Stimulated activated CD8-positive, alpha-beta memory T cell treated with anti-CD3 and anti-CD28 coated beads, Interleukin-4, amount 100 ng/mL, for 24 hours (primary cell): Measurements from ENCODE around the gene CSHL1.
A peak's percentile ranks its signal among the peaks of the same experiment; 100 is the strongest.
"Not testable (repeated sequence)": the region's sequence is repeated elsewhere in the genome, so short reads cannot be mapped to it uniquely, and the experiment has no call there.

ENCODE experiments used
- DNase-seq: peaks from one replicate; pipeline ENCODE4 v3.0.0-alpha.2; 2020; ENCODE audit warnings: low read depth

Gene CSHL1

DNA sequence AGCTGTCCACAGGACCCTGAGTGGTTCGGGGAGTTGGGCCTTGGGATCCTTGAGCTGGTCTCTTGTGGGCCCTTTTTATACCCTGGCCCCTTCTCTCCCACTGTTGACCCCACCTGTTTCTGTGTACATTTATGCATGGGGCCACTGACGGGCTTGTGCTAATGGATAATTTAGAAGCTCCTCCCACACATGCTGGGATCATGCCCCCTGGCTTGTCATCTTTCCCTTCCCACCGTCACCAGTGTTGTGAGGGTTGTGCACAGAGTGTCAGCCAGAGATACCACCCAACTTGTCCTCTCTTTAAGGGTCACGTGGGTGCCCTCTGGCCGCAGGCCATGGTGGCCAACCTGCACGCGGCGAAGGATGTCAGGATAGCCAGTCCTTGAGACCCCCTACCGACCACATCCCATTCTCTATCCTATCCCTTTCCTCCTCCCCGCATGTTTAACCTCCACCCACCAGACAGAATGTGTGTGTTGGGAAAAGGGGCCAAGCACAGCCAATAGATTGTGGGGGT lies 7.8 kb upstream of the CSHL1 start, which contains the start of gene GH1:
GH1 (minus strand) TSS at position 51 of the 517 bp plus-strand sequence. CDS start 63 bp downstream, outside the sequence.
- not testable (repeated sequence) for DNase-seq

DNA sequence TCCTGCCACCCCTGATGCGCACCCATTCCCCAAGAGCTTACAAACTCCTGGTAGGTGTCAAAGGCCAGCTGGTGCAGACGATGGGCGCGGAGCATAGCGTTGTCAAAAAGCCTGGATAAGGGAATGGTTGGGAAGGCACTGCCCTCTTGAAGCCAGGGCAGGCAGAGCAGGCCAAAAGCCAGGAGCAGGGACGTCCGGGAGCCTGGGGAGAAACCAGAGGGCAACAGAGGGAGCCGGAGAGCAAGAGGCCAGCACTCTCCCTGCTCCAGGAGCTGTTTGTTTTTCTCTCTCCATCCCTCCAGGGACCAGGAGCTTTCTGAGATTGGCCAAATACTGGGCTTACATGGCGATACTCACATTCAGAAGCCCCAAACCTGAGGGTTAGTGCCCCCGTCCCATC lies 7.2 kb upstream of the CSHL1 start:
- no peak for DNase-seq

DNA sequence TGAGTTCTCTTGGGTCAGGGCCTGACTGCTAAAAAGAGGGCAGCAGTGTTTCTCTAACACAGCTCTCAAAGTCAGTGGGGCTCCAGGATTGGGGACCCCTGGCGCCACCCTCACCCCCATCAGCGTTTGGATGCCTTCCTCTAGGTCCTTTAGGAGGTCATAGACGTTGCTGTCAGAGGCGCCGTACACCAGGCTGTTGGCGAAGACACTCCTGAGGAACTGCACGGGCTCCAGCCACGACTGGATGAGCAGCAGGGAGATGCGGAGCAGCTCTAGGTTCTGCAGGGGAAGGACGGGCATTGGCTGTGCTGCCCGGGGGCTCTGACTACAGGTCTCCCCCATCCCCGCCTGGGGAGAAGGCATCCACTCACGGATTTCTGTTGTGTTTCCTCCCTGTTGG lies 6.6 kb upstream of the CSHL1 start:
- no peak for DNase-seq

DNA sequence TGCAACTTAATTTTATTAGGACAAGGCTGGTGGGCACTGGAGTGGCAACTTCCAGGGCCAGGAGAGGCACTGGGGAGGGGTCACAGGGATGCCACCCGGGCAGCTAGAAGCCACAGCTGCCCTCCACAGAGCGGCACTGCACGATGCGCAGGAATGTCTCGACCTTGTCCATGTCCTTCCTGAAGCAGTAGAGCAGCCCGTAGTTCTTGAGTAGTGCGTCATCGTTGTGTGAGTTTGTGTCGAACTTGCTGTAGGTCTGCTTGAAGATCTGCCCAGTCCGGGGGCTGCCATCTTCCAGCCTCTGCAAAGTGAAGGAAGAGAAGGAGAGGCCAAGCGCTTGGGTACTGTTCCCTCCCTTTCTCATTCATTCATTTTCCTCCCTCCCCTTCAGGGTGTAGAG lies 6.1 kb upstream of the CSHL1 start:
- not testable (repeated sequence) for DNase-seq

DNA sequence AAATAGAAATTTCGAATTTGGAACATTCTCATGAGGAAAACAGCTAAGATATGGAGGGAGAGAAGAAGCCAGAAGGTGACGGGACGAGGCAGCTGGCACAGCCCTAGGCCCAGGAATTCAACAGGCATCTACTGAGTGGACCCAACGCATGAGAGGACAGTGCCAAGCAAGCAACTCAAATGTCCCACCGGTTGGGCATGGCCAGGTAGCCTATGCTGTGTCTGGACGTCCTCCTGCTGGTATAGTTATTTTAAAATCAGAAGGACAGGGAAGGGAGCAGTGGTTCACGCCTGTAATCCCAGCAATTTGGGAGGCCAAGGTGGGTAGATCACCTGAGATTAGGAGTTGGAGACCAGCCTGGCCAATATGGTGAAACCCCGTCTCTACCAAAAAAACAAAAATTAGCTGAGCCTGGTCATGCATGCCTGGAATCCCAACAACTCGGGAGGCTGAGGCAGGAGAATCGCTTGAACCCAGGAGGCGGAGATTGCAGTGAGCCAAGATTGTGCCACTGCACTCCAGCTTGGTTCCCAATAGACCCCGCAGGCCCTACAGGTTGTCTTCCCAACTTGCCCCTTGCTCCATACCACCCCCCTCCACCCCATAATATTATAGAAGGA lies 5.6 kb upstream of the CSHL1 start:
- DNase-seq: no peak

DNA sequence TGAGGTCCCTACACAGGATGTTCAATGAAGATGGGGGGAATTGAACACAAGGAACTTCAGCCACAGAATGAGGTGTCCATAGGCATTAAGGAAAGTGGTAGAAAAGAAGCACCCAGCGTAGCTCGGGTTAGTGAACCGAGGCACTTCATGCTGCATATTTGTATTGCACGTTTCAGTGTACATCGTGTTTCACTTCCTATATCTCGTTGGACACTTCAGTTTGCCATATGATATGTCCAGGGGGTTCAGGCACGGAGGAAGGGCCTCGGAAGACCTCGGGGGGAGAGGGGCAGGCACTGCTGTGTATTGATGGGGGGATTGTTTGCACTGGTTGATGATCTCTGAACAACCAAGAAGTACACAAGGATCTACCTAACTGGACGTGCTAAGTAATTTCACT lies 4.7 kb upstream of the CSHL1 start:
- not testable (repeated sequence) for DNase-seq

DNA sequence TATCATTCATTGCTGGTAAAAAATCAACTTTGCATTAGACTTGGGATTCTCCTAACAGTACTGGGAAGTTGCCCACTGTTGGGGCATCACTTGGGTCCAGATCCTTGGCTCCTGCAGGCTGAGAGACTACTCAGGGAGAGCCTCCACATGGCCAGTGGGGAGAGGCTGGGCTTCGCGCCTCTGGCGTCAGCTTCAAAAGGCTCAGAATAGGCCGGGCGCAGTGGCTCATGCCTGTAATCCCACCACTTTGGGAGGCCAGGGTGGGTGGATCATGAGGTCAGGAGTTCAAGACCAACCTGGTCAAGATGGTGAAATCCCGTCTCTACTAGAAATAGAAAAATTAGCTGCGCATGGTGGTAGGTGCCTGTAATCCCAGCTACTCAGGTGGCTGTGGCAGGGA lies 3.4 kb upstream of the CSHL1 start:
- no peak for DNase-seq

DNA sequence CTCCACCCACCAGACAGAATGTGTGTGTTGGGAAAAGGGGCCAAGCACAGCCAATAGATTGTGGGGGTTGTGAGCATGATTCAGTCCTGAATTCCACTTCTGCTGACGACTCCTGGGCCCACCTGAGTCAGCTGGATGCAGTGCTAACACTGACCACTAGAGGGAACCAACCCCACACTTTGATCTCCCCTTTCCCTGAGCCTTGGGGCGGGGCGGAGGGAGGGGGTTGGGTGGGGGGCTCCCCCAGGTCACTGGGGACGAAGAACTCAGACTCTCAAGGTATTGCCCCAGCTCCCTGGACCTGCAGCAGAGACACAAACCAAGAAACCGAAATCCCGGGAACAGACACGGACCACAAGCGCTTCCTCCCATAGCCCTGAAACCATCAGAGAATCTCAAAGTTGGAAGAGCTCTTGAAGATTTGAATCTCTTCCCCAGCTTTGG lies 621 bp upstream of the CSHL1 start:
- peak; percentile 49 for DNase-seq

DNA sequence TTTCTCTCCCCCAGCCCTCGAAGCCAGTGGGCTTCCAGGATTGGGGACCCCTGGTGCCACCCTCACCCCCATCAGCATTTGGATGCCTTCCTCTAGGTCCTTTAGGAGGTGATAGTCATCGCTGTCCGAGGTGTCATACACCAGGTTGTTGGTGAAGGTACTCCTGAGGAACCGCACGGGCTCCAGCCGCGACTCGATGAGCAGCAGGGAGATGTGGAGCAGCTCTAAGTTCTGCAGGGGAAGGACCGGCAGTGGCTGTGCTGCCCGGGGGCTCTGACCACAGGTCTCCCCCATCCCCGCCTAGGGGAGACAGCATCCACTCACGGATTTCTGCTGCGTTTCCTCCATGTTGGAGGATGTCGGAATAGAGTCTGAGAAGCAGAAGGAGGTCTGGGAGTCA lies 962 bp downstream of the CSHL1 start:
- DNase-seq: no peak

DNA sequence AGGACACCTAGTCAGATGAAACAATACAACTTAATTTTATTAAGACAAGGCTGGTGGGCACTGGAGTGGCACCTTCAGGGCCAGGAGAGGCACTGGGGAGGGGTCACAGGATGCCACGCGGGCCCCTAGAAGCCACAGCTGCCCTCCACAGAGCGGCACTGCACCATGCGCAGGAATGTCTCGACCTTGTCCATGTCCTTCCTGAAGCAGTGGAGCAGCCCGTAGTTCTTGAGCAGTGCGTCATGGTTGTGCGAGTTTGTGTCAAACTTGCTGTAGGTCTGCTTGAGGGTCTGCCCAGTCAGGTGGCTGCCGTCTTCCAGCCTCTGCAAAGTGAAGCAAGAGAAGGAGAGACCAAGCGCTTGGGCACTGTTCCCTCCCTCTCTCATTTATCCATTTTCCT lies 1.5 kb downstream of the CSHL1 start:
- not testable (repeated sequence) for DNase-seq

DNA sequence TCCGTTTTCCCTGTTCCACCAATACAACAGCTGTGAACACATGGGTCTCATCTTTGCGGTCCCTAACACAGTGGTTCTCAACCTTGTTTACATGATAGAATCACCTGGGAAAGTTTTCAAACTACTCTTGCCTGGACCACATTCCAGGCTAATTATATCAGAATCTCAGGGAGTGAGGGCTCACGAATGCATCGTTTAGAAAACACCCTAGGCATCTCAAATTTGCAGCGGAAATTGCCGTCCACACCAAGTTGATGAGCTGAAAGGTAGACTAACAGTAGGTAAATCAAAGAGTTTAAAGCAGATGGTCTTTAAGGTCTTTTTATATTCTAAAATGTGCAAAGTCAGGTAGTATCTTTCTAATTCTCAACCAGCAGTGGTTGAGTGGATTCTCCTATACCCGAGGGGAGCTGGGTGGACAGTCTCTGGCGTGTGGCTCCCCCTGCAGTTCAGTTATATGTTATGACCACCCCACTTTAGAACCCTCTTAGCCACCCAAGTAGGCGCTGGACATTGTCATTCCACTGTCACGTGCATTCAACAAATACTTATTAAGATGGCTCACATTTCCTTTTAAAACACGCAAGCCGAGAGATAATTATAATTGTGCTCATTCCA lies 3.8 kb downstream of the CSHL1 start:
- DNase-seq: not testable (repeated sequence)

DNA sequence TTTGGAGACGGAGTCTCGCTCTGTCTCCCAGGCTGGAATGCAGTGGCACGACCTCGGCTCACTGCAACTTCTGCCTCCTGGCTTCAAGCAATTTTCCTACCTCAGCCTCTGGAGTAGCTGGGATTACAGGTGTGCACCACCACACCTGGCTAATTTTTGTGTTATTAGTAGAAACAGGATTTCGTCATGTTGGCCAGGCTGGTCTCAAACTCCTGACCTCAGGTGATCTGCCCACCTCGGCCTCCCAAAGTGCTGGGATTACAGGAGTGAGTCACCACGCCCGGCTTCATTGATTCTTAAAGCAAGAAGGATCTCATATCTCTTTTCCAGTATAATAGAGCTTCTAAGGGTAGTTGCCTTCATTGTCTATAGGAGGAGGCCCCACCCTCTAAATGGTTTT lies 6.3 kb downstream of the CSHL1 start:
- DNase-seq: not testable (repeated sequence)

DNA sequence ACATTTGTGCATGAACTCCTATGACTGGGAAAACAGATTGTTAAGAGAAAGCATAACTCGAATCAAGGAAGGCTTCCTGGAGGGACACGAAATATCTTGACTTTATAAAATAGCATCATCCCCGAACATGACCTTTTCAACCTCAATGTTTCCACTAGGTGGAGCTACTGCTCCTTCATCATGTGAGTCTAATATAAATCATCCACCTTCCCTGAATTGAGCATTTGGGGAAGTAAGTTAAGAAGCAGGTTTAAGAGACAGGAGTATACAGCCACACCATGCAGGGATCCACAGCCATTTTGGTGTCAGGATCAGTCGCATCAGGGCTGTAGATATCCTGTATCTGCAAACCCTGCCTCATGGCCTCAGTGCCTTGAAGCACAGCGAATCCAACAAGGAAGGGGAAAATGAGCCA lies 7.3 kb downstream of the CSHL1 start:
- DNase-seq: not testable (repeated sequence)

DNA sequence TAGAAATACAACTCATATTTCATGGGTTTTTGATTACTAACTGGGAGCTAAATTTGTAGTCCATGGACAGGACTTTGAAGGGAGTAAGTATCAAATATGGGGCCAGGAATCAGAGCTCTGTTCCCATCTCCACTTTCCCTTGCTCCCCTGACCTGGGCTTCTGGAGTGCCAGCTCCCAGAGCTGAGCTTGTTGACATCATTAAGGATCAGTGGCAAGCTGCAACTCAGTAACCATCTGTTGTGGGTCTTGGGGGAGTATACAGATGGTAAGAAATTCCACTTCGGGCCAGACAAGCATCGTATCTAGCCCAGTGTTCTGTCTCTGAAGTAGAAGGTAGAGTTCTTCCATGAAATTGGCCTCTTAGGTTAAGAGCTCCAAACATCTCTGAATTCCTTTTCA lies 9.1 kb downstream of the CSHL1 start:
- DNase-seq: not testable (repeated sequence)

DNA sequence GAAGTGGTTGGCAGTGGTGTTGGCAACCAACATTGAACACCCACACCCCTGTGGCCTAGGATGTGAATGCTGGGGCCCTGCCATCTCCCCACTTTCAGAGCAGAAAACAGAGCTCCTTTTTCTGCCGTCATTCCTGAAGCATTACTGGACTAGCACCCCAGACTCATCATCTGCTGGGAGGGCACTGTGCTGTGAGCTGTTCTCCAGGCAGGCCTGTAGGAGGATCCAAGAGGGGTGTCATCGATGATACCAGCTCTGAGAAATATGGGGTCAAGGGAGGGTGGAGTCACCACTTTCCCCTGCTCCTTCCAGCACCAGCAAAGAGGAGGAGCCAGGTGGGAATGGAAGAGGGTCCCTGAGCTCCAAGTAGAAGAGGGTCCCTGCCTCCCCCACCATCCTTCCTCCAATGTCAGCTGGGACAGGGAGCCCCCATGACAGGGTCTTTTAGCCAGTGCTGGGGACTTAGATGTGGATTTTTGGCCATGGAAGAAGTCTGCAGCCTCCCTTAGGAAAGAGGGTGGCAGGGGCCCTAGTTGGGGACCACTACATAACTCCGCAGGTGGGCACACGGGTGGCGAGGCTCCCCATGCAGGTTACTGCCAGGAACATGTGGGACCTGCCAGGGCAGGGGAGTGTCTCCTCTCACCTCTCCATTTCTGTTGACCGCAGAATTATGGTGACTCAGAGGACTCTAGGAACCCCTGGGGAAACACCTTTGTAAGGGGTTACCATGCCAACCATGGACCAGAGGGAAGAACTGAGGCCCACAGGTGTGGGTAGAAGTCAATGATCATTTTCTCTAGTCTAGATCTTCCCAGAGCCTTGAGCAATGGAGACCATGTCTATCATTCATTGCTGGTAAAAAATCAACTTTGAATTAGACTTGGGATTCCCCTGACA lies 11.9 kb downstream of the CSHL1 start:
- not testable (repeated sequence) for DNase-seq

DNA sequence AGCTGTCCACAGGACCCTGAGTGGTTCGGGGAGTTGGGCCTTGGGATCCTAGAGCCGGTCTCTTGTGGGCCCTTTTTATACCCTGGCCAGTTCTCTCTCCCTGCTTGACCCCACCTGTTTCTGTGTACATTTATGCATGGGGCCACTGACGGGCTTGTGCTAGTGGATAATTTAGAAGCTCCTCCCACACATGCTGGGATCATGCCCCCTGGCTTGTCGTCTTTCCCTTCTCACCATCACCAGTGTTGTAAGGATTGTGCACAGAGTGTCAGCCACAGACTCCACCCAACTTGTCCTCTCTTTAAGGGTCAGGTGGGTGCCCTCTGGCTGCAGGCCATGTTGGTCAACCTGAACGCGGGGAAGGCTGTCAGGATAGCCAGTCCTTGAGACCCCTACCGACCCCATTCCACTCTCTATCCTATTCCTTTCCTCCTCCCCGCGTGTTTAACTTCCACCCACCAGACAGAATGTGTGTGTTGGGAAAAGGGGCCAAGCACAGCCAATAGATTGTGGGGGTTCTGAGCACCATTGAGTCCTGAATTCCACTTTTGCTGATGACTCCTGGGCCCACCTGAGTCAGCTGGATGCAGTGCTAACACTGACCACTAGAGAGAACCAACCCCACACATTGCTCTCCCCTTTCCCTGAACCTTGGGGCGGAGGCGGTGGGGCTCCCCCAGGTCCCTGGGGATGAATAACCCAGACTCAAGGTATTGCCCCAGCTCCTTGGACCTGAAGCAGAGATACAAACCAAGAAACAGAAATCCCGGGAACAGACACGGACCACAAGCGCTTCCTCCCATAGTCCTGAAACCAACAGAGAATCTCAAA lies 14.3 kb downstream of the CSHL1 start, which contains the start of gene CSH1:
CSH1 (minus strand) TSS at position 51 of the 831 bp plus-strand sequence. CDS start 63 bp downstream, outside the sequence.
- DNase-seq: not testable (repeated sequence)

DNA sequence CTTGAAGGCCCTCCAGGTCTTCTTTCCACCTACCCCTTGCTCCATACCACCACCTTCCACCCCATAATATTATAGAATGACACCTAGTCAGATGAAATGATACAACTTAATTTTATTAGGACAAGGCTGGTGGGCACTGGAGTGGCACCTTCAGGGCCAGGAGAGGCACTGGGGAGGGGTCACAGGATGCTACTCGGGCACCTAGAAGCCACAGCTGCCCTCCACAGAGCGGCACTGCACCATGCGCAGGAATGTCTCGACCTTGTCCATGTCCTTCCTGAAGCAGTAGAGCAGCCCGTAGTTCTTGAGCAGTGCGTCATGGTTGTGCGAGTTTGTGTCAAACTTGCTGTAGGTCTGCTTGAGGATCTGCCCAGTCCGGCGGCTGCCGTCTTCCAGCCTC lies 16.2 kb downstream of the CSHL1 start:
- not testable (repeated sequence) for DNase-seq

DNA sequence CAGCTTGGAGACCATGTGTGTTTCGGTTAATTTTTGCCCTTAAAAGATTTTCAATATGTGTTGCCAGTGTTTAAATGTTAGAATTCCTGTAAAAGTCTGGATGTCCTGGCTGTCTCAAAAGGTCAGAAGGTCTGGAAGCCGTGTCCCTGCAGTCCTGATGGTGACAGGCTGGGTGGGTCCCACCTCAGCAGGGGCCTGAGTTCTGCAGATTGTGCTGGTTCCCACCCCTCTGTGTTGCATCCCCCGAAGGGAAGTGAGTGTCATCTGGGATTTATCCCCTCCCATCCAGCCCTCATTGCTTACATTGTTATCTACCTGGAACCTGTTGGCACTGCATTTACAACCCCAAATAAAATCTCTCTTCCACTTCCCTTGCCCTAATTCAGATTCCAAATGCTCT lies 17.0 kb downstream of the CSHL1 start:
- DNase-seq: not testable (repeated sequence)

DNA sequence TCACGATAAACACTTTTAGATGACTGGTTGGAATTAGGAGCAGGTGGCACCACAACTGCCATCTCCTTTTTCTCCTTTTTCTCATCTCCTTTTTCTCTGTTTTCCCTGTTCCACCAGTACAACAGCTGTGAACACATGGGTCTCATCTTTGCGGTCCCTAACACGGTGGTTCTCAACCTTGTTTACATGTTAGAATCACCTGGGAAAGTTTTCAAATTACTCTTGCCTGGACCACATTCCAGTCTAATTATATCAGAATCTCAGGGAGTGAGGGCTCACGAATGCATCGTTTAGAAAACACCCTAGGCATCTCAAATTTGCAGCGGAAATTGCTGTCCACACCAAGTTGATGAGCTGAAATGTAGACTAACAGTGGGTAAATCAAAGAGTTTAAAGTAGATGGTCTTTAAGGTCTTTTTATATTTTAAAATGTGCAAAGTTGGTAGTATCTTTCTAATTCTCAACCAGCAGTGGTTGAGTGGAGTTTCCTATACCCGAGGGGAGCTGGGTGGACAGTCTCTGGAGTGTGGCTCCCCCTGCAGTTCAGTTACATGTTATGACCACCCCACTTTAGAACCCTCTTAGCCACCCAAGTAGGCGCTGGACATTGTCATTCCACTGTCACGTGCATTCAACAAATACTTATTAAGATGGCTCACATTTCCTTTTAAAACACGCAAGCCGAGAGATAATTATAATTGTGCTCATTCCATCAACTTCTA lies 18.6 kb downstream of the CSHL1 start:
- DNase-seq: not testable (repeated sequence)

DNA sequence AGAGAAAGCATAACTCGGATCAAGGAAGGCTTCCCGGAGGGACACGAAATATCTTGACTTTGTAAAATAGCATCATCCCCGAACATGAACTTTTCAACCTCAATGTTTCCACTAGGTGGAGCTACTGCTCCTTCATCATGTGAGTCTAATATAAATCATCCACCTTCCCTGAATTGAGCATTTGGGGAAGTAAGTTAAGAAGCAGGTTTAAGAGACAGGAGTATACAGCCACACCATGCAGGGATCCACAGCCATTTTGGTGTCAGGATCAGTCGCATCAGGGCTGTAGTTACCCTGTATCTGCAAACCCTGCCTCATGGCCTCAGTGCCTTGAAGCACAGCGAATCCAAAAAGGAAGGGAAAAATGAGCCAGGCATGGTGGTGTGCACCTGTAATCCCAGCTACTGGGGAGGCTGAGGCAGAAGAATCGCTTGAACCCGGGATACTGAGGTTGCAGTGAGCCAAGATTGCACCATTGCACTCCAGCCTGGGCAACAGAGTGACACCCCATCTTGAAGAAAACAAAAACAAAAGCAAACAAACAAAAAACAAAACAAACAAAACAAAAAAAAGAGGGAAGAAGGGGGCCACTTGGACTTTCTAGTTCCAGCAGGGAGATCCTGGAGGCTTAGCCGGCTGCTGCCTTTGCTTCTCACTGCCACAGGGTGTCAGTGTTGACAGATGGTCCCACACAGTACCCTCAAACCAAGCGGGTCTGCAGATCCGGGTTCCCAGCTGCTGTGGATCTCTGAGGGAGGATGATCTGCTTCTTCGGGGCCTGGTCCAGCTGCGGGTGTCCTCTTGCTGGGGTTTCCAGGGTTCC lies 21.8 kb downstream of the CSHL1 start:
- not testable (repeated sequence) for DNase-seq
